PFSK-1 (cell line): ENCODE data around the gene LDLRAD3.

Experiments used
- FOXP2 ChIP-seq: optimal IDR thresholded peaks from 2 replicates; pipeline ENCODE3; 2011; ENCODE audit warnings: borderline replicate concordance, control low read depth, inconsistent platforms; ENCODE audit not compliant: insufficient read depth; ENCODE audit errors: extremely low read length, extremely low read depth
- POLR2AphosphoS5 ChIP-seq: IDR thresholded peaks from 2 replicates; pipeline ENCODE4 v1.6.1; 2012; ENCODE audit warnings: low read depth, mild to moderate bottlenecking, control low read depth, low read length, moderate library complexity
- REST ChIP-seq, 2 experiments: IDR thresholded peaks; 2 replicates each; pipeline versions ENCODE4 v1.6.1 to v1.8.0; 2011 to 2012; ENCODE audit warnings: low read depth in 2 of 2, low read length in 2 of 2, control low read depth in 1 of 2, inconsistent platforms in 1 of 2, mild to moderate bottlenecking in 1 of 2, moderate library complexity in 1 of 2; ENCODE audit not compliant: insufficient read depth in 1 of 2
- SIN3A ChIP-seq: IDR thresholded peaks from 2 replicates; pipeline ENCODE4 v1.6.1; 2012; ENCODE audit warnings: mild to moderate bottlenecking, low read length, moderate library complexity, borderline replicate concordance; ENCODE audit not compliant: insufficient read depth
- TAF1 ChIP-seq: IDR thresholded peaks from 2 replicates; pipeline ENCODE4 v1.6.1; 2012; ENCODE audit warnings: low read length, control low read depth, borderline replicate concordance; ENCODE audit not compliant: insufficient read depth

LDLRAD3 gene

GRCh38 chr11:36090356-36091109 lies 146.7 kb downstream of the LDLRAD3 start:
- TF ChIP-seq TAF1 = no peak
- TF ChIP-seq SIN3A = no peak
- no peak for TF ChIP-seq REST (IDR thresholded peaks at IDR 0.05; ENCODE audit: insufficient read depth in 1 of 2, low read depth in 2 of 2, low read length in 2 of 2)
- TF ChIP-seq FOXP2 = no peak
- no peak for TF ChIP-seq POLR2AphosphoS5

- no peak for TF ChIP-seq TAF1
- no peak for TF ChIP-seq SIN3A
- TF ChIP-seq POLR2AphosphoS5 = no peak
- TF ChIP-seq FOXP2 = no peak
- 0 out of 4 replicates have a peak, but pooled peaks of 1 of the 2 experiments have one; percentile 26 for TF ChIP-seq REST (IDR thresholded peaks at IDR 0.05; ENCODE audit: insufficient read depth in 1 of 2, low read depth in 2 of 2, low read length in 2 of 2)
Observed at GRCh38 chr11:36091256-36091811, 147.5 kb downstream of the LDLRAD3 start.

GRCh38 chr11:36092314-36093030 lies 148.6 kb downstream of the LDLRAD3 start:
- TF ChIP-seq FOXP2 (no peak), TAF1 (no peak), POLR2AphosphoS5 (no peak), REST (IDR thresholded peaks at IDR 0.05; ENCODE audit: insufficient read depth in 1 of 2, low read depth in 2 of 2, low read length in 2 of 2) (no peak), SIN3A (no peak)

- TF ChIP-seq REST (IDR thresholded peaks at IDR 0.05; ENCODE audit: insufficient read depth in 1 of 2, low read depth in 2 of 2, low read length in 2 of 2) (no peak), TAF1 (no peak), FOXP2 (no peak), SIN3A (no peak), POLR2AphosphoS5 (no peak)
Observed at GRCh38 chr11:36093548-36093947, 149.7 kb downstream of the LDLRAD3 start.

- no peak for TF ChIP-seq TAF1
- no peak for TF ChIP-seq SIN3A
- no peak for TF ChIP-seq REST (IDR thresholded peaks at IDR 0.05; ENCODE audit: insufficient read depth in 1 of 2, low read depth in 2 of 2, low read length in 2 of 2)
- TF ChIP-seq POLR2AphosphoS5 = no peak
- TF ChIP-seq FOXP2 = no peak
Observed at GRCh38 chr11:36094164-36094563, 150.3 kb downstream of the LDLRAD3 start.
